GM18519 (cell line): Measurements from ENCODE around the gene ACOT8.
A peak's percentile ranks its signal among the peaks of the same experiment; 100 is the strongest.
"Not testable (repeated sequence)": the region's sequence is repeated elsewhere in the genome, so short reads cannot be mapped to it uniquely, and the experiment has no call there.

ENCODE experiments used
- ATAC-seq: cut with Tn5 transposase; IDR thresholded peaks from one replicate; pipeline ENCODE4 v1.9.1; 2021; ENCODE audit warnings: mild to moderate bottlenecking, moderate library complexity; ENCODE audit not compliant: unreplicated experiment, low FRiP score

ACOT8 gene

DNA sequence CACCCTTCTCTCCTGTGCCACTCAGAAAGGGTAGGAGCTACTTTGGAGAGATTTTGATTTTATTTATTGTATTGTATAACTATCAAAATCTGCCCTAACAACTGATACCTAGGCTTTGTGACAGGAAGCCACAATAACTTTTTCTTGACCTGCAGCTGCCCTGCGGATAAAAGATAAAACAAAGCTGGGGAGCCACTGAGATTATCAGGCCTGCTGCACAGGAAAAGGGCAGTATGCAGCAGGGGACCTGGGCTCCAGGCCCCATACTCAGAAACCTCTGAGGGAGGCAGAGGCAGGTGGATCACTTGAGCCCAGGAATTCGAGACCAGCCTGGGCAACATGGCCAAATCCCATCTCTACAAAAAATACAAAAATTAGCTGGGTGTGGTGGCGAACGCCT is 24.6 kb downstream of the ACOT8 start:
- ATAC-seq: no peak

DNA sequence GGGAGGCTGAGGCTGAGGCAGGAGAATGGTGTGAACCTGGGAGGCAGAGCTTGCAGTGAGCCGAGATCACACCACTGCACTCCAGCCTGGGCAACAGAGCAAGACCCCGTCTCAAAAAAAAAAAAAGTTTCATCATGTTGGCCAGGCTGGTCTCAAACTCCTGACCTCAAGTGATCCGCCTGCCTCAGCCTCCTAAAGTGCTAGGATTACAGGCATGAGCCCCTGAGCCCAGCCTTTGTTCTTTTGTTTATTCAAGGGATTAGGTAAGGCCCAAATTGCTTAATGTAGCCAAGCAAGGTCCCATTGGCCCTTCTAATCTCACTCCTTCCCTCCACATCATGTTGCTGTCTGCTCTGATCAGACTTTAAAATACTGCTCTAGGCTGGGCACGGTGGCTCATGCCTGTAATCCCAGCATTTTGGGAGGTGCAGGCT is 27.5 kb downstream of the ACOT8 start:
- ATAC-seq: not testable (repeated sequence)

DNA sequence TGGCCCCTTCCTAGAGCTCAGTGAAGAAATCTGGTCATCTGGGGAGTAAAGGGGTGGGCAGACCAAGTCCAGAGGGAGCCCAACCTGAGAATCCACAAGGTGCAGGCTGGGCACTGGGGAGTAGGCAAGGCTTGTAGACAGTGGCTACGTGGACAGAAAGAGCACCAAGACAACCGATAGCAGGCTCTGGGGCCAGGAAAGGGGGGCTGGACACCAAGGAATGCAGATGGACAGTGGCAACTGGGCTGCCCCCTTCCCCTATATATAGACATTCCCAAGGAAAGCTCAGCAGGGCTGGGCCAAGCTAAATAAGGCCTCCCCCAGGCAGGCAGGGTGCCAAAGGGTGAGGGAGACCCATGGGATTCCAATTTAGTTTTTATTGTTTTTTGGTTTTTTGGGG is 28.6 kb downstream of the ACOT8 start:
- no peak for ATAC-seq

- no peak for ATAC-seq
These were observed 29.5 kb downstream of the ACOT8 start for GRCh38 chr20:45827712-45828111.

- no peak for ATAC-seq
These were observed 30.1 kb downstream of the ACOT8 start, which contains the start of gene TNNC2 for GRCh38 chr20:45827030-45827652. Gene TNNC2, minus strand, starts transcription at chr20:45827312. Its CDS starts 64 bp downstream, at chr20:45827248.

- ATAC-seq: no peak
These were observed 30.7 kb downstream of the ACOT8 start for GRCh38 chr20:45826381-45827019.

DNA sequence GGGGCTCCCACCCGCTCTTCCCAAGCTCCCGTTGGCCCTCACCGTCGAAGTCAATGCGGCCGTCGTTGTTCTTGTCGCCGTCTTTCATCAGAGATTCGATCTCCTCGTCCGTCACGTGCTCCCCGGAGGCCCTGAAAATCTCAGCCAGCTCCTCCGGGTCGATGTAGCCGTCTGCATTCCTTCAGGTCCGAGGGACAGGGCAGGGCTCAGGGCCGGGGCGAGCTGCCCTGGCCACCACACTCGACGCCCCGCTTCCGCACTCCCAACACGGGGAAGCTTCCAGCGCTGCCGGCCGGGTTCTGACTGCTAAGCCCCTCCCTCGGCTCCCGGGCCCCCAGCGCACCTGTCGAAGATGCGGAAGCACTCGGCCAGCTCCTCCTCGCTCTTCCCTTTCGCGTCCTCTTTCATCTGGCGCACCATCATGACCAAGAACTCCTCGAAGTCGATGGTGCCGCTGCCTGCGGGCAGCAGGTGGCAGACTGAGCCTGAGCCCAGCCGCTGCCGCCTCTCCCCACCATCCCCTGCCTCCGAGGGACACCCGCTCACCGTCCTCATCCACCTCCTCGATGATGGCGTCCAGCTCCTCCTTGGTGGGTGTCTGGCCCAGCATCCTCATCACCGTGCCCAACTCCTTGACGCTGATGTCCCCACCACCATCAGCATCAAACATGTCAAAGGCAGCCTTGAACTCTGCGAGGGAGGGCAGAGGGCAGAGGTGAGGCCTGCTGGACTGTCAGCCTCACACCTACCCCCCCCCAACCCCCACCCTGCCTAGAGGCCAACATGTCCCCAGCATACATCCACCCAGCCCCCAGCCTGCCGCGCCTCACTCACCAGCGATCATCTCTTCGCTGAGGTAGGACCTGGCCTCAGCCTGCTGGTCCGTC is 33.0 kb downstream of the ACOT8 start:
- no peak for ATAC-seq

GRCh38 chr20:45822857-45823256 is 34.3 kb downstream of the ACOT8 start:
- ATAC-seq: no peak

GRCh38 chr20:45821947-45822346 is 35.2 kb downstream of the ACOT8 start:
- ATAC-seq: no peak

GRCh38 chr20:45819466-45819865 is 37.7 kb downstream of the ACOT8 start:
- ATAC-seq: no peak

DNA sequence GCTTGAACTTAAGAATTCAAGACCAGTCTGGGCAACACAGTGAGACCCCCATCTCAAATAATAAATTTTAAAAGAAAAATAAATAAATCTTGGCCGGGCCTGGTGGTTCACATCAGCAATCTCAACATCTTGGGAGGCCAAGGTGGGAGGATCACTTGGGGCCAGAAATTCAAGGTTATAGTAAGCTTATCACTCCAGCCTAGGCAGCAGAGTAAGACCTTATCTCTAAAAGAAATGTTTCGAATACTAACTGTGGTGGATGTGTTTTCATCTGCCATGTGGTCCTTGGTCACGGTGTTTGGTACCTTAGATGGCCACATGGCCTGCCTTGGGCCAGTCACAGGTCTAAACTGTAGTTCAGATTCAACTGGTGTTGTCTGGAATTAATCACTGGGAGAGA is 39.0 kb downstream of the ACOT8 start:
- ATAC-seq: no peak

DNA sequence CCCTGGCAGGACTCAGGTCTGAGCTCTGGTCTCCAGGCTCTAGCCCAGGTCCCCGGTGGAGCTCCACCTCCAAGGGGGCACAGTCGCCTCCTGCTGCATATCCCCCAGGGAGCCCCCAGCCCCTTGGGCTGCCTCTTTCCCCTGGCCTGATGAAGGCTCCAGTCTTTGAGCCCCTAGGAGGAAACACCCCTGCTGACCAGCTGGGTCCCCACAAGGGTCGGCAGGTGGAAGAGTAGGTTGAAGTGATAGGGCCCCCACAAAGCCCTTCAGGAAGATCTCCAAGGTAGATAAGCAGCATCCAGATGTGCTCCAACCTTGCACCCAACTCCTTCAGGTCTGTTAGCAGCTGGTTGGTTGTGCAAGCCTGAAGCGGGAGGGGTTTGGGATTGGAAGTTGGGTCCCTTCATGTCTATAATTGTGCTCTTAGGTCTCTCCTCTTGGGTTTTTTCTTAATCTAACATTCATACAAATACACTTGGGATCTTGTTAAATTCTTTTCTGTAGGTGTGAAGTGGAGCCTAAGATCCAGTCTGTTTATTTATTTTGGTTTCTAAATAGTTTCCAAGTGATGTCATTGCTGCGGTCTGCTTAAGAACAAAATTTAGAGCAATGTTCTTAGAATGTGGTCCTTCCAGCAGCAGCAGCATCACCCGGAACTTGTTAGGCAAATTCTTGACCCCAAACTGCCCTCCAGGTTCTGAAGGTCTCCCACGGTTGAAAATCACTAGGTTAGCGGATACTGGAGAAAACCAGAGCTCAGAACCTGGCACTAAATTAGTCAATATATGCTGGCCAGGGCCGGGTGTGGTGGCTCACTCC is 39.6 kb downstream of the ACOT8 start:
- ATAC-seq: no peak

GRCh38 chr20:45816951-45817350 is 40.2 kb downstream of the ACOT8 start:
- ATAC-seq: no peak

DNA sequence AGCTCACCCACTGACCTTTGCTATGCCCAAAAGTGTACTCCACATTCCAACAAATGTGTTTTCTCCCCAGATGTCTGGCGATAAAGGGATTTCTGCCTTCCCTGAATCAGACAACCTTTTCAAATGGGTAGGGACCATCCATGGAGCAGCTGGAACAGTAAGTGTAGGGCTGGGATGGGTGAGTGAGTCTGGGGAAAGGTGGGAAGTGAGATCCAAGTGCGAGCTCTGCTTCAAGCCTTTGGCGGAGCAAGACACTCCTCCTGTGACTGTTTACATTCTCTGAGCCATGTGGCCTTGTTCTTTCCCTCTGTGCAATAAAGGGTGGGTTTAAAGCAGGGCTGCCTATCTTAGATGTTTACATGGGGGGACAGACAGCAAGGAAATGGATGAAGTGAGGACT is 42.9 kb downstream of the ACOT8 start:
- ATAC-seq: no peak

DNA sequence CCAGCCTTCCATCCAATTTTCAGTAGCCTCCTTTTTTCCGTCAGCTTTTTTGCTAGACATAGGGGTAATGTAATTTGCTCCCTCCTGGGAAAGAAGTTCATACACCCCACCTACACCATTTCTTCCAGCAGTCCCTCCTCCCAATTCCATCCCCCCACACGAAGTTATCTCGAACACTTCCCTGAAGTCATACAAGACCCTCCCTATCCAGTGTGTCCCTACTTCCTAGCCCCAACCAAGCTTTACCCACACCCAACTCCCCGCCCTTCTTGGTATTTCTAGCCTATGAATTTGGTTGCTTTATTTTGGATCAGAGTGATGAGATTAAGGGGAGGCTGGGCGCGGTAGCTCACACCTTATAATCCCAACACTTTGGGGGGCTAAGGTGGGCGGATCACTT is 43.7 kb downstream of the ACOT8 start:
- no peak for ATAC-seq

GRCh38 chr20:45813006-45813340 is 44.2 kb downstream of the ACOT8 start:
- ATAC-seq: no peak

GRCh38 chr20:45812157-45813005 is 44.8 kb downstream of the ACOT8 start, which contains the start of gene UBE2C:
Gene UBE2C, plus strand, starts transcription at chr20:45812644. Its CDS starts 52 bp downstream, at chr20:45812696.
- peak; percentile 98 for ATAC-seq

GRCh38 chr20:45810191-45810970 is 46.8 kb downstream of the ACOT8 start:
- ATAC-seq: no peak

DNA sequence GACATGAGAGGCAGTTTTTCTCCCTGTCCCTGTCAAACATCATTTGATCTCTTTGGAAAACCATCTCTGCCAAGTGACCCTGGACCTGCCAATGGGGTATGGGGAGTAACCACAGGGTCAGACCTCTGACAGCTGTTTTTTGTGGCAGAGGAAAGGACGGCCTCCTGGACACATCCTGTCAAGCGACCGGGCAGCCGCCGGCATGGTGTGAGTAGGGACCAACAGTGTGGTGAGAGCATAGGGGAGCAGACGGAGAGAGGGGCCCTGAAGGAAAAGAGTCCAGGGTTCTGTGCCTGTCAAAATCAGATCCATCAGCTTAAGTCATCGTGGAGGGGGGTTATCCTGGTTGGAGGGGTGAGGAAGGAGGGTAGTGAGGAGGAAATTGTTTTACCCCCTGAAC is 55.3 kb downstream of the ACOT8 start:
- ATAC-seq: no peak
